ENCODE data around the gene CA4. TPM values are rescaled to one million over a fixed set of nuclear protein-coding genes. Genes with fewer than 3 reads are reported as not detected.

The CA4 gene
- total RNA-seq, 1 experiment from 2014 or later: 1.7 TPM

- H3K9me3 ChIP-seq (ENCODE audit: control insufficient read depth, low read depth, low read length): no peaks in the 10 kb centered on the region
- H3T11ph ChIP-seq (ENCODE audit: low read length): no peak overlapping the region
- H3K23ac ChIP-seq (ENCODE audit: insufficient read length, low read depth, low read length): no peak overlapping the region
- H3K18ac ChIP-seq (ENCODE audit: insufficient read length, low read depth, low read length): no peak overlapping the region
- H3K27ac ChIP-seq (ENCODE audit: insufficient read length, low read depth, low read length): no peak overlapping the region
- no peaks in the 10 kb centered on the region for H4K20me1 ChIP-seq (ENCODE audit: control insufficient read depth, insufficient read depth, insufficient read length)
- H3K27ac Mint-ChIP-seq: peak overlapping the region in 1 of 3 experiments; percentile 66; a peak in 1 of 7 replicates
- H4K5ac ChIP-seq (ENCODE audit: insufficient read length, low read depth, low read length): no peak overlapping the region
- no peak overlapping the region for H4K8ac ChIP-seq (replicated peaks; ENCODE audit: insufficient read length, low read depth, low read length)
- H3K56ac ChIP-seq (ENCODE audit: insufficient read length, low read depth, low read length): no peak overlapping the region
- H3K79me1 ChIP-seq (ENCODE audit: insufficient read depth, low read depth, low read length, poor library complexity, severe bottlenecking): no peaks in the 10 kb centered on the region
- peaks cover 0 to 8% (median 5%) of the 10 kb centered on the region in 3 experiments; a peak in 4 of 7 replicates for H3K36me3 Mint-ChIP-seq (ENCODE audit: insufficient read depth in 1 of 3, low read depth in 3 of 3)
- H3K27me3 Mint-ChIP-seq (ENCODE audit: low read depth): no peaks in the 10 kb centered on the region; the same call in 1 of the 2 replicates
- no peak overlapping the region for H2BK15ac ChIP-seq (ENCODE audit: low read depth, low read length)
- H3K23me2 ChIP-seq (ENCODE audit: insufficient read length, low read depth, low read length, poor library complexity, severe bottlenecking): no peaks in the 10 kb centered on the region
- H3K9me3 Mint-ChIP-seq: no peaks in the 10 kb centered on the region
- no peak overlapping the region for H3K14ac ChIP-seq (ENCODE audit: insufficient read depth, low read length)
- no CpG with 5 or more reads among the region's 8 CpGs for WGBS (ENCODE audit: extremely low coverage, insufficient read length, low lambda C conversion rate)
- no peaks in the 10 kb centered on the region for H3K79me2 ChIP-seq (ENCODE audit: insufficient read depth, low read length)
- H2BK5ac ChIP-seq (ENCODE audit: insufficient read length, low read length): no peak overlapping the region
- no peak overlapping the region for H2AFZ ChIP-seq (ENCODE audit: low read length)
- H2BK12ac ChIP-seq (ENCODE audit: insufficient read length, low read depth, low read length): no peak overlapping the region
- peaks cover 23 to 27% of the 10 kb centered on the region in 2 experiments for H3K4me1 Mint-ChIP-seq
- H3K9ac ChIP-seq (ENCODE audit: extremely low read depth, insufficient read length, low read length): no peak overlapping the region
- H3K4me2 ChIP-seq (ENCODE audit: insufficient read depth, insufficient read length, low read length): no peak overlapping the region
- no peak overlapping the region for H2BK20ac ChIP-seq (ENCODE audit: low read depth, low read length, poor library complexity, severe bottlenecking)
- no peak overlapping the region for H3K4me3 Mint-ChIP-seq
- H2AK5ac ChIP-seq (ENCODE audit: insufficient read length, low read length): no peak overlapping the region
- no peak overlapping the region for H3K4ac ChIP-seq (ENCODE audit: low read depth, low read length)
- H3K27me3 ChIP-seq (ENCODE audit: insufficient read depth, low read length): no peaks in the 10 kb centered on the region
- H4K91ac ChIP-seq (ENCODE audit: insufficient read length, low read depth, low read length): no peak overlapping the region
- no peak for TF ChIP-seq CTCF (conservative IDR thresholded peaks at IDR 0.05)
- no peak for DNase-seq
- no peaks in the 10 kb centered on the region for H3K4me1 ChIP-seq (ENCODE audit: insufficient read depth, low read length)
- H2BK120ac ChIP-seq (ENCODE audit: low read depth, low read length, poor library complexity, severe bottlenecking): no peak overlapping the region
Observed at GRCh38 chr17:60171753-60172079, 21.9 kb downstream of the CA4 start.
